NCI-H446 treated with DMSO at 0.1 percent for 48 hours (cell line): Measurements from ENCODE around the gene C1QTNF8.

Source experiments
- DNase-seq: peaks from one replicate; lab custom pipeline; 2025; lab: John Stamatoyannopoulos, UW

Gene C1QTNF8

DNA sequence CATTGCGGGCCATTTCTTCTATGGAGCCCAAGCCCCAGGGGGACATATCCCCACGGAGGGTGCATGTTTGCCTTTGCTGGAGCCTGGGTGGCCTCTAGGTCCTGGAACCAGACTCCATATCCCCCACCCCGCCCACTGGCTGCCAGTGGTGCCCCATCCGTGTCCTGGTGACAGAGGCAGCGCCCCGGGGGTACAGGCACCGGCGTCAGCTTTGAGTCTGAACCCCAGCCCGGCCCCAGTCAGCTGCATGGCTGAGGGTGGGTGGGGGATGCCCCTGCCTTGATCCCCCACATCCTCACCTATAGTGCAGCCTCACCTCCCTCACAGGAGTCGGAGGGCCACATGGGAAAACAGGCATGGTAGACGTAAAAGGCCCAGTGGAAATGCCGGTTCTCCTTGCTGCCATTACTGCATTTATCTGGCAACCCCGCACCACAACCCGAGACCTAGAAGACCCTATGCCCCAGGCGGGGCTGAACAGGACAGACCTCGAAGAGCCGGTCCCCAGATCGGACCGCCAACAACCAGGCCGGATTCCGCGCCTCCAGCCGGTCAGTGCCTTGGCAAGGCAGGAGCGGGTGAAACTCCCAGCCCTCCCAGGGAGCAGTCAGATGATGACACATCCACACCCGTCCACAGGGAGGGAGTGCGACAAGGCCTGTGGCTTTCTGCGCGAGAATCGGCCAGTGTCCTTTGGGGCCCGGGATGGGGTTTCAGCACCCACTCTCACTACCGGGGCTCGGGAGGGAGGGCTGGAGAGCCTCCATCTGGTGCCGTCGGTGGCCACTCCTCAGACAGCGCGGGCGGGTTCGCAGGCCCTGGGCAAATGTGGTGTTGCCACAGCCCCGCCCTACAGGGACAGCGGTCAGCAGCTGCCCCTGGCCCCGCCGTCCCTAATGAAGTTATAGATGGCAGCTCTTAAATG is 35.4 kb downstream of the C1QTNF8 start:
- DNase-seq = no peak

DNA sequence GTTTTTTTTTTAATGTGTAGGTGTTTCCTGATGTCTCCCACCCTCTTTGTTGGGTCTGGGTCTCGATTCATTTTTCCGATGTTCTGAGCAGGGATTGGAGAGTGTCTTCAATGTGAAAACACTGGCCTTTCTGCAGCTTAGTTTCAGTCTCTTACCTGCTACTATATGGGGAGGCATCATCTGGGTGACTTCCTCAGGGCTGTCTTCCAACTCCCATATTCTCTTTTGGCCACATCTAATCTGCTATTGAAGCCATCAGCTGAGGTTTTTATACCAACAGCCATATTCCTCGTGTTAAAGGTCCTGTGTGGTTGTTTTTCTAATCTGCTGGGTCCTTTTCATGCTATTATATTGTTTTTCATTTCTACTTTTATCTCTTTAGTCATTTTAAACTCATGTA is 36.7 kb downstream of the C1QTNF8 start:
- no peak for DNase-seq

DNA sequence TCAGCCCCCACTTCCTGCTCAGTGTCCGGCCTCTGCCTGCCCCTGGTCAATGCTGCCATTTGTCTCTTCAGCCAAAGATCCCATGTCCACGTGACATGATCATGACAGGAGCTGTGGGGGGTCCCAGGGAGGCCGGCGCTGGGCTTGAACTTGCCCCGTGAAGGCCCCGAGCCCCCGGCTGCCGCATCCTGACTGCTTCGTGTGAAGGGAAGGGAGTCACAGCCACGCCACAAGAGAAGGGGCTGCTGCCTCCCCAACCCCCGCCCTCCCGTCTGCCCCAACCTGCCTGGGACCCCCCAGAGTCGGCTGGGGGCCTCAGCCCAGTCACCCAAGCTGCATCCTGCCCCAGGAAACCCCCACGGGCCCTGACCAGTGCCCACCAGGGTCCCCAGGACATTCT is 37.8 kb downstream of the C1QTNF8 start:
- no peak for DNase-seq

DNA sequence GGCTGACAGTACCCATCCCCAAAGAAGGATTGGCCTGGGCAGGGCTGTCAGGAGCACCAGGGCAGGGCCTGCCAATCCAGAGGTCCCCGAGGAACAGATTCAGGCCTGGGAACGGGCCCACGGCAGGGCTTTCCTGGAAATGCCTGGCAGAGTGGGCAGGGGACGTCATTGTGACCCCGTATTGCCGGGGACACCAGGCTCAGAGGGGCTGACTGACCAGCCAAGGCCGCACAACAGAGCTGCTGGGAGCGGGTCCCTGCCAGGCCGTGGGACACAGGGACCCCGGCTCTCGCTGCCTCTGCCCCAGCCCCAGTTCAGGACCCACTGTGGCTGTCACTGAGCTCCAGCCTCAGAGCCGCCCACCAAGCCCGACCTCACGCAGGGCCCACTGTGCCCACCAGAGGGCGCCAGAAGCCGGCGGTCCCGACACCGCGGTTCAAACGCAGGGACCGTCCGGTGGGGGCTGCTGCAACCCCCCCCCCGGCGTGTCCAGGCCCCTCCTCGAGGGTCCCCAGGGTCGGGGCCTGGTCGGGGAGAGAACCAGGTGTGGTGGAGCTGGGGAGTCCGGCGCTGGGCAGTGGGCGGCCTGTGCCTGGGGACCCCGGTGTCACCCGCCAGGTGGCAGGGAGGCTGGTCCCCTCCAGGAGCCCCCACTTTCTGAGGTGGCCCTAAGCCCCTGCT is 38.7 kb downstream of the C1QTNF8 start:
- DNase-seq = no peak

DNA sequence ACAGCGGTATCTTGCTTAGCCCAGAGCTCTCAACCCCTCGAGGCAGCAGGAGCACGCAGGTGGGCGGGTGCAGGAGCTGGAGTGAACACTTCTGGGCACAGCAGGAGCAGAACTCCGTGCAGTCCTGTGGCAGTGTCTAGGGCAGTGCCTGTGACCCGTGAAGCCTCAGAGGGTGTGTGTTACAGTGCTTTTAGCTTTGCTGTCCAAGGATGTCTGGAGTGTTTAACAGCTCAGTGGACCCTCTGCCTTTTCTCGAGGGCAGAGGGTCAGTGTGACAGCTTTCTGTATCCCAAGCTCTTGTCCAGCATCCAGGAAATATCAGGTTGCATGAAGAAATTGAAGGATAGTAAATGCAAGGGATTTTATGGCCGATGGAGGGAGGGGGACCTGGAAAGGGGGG is 39.8 kb downstream of the C1QTNF8 start:
- DNase-seq = no peak

DNA sequence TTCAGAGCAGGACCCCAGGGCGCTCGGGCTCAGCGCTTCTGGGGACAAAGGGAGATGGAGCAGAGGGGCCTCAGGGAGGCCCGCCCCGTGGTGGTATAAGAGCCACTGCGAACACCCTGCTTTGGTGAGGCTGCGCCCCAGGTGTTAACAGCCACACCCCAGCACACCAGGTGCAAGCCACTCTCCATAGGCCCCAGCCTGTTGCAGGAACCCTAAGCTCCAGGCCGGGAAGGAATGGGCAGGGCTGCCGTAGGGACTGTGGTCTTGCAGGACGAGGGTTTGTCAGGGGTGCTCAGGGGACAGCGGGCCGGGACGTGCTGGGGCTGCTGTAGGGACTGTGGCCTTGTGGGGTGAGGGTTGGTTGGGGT is 40.5 kb downstream of the C1QTNF8 start:
- DNase-seq = no peak

DNA sequence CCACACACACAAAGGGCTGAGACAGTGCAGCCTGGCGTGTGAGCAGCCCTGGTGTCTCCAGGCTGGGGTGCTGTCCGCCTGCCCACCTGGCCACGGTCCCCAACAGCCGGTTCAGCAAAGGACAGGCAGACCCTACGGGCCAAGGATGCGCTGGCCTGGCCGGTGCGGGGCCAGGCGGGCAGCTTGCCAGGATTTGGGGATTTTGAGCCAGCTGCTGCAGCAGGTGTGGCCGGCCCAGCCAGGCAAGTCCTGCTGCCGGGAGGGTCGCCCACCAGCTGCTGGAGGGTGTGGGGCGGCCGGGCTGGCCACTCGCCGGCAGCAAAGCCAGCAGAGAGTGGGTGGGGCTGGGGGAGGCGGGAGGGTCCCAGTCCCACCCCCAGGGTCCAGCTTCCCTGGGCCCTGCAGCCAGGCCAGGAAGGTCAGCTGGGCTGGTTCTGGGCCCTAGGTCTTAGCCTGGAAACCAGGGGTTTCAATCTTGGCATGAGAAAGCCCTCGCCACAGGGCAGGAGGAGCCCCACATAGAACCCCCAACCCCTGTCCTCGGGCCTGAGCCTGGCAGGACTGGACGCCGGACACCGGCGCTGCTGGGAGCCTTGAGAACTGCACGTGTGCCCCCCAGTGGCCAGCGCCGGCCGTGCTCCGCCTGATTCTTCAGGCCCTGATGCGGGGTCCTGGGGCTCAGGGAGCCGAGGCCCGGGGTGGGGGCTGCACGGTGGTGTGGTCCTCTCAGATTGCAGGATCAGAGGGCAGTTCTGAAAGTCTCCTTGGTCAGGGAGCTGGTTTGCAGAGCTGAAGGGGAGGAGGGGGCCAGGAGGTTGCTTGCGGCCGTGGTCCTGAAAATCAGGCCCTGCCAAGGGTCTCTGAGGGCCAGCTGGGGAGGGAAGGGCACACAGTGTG is 41.1 kb downstream of the C1QTNF8 start:
- DNase-seq = no peak

DNA sequence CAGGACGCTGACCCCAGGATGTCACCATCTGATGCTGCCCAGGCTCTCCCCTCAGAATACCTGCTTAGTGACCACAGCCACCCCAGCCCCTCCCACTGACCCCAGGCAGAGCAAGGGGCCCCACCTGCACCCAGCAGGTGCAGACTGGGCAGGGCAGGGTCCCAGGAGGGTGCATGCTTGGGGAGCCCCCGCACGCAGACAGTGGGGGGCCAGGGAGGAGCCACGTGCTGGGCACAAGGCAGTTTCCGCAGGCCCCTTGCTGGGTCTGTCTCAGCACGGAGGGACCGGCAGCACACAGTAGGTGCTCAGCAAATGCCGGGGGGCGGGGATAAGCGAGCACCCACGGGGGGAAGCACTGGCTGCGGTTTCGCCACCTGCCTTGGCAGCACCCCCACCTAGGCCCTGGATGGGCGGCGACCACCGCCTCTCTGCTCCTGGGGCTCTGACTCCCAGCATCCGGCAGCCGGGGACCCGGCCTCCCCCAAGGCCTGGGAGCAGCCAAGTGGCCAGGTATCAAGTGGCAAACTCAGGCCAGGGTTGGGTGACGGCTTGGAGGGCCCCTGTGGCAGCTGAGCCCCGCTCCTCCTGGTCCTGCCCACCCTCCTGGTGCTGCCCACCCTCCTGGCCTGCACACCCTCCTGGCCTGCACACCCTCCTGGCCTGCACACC is 42.2 kb downstream of the C1QTNF8 start:
- no peak for DNase-seq

DNA sequence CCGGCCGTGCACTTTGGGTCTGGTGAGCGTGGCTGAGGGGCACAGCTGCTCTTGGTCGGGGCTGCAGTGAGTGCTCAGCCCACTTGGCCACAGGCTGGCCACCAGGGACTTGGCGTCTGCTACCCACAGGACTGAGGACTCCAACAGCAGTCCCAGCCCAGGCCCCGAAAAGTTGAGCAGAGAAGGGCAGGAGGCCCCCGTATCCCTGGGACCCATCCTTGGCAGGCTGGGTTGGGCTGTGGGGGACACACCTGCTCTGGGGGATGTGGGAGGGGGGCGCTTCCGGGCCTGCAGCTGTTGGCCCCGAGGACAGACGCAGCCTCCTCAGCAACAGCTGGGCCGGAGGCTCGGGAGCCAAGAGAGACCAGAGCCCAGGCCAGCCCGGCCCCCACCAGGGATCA is 42.9 kb downstream of the C1QTNF8 start:
- DNase-seq = no peak

DNA sequence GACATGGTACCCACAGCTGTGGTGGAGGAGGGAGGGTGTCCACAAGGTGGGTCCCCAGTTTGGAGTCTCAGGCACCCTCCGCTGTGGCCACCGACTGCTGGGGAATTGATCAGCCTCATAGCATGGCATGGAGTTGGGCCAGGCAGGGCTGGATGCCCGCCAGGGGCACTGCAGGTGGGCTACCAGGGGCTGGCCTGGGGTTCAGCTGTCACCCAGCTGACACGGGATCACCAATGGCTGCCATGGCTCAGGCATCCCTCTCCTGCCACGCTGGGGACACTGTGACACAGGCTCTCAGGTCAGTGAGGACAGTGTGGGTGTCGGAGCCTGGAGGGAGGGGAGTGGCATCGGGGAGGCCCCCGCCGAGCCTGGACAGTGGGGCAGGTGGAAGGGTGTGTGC is 43.3 kb downstream of the C1QTNF8 start:
- DNase-seq = no peak

DNA sequence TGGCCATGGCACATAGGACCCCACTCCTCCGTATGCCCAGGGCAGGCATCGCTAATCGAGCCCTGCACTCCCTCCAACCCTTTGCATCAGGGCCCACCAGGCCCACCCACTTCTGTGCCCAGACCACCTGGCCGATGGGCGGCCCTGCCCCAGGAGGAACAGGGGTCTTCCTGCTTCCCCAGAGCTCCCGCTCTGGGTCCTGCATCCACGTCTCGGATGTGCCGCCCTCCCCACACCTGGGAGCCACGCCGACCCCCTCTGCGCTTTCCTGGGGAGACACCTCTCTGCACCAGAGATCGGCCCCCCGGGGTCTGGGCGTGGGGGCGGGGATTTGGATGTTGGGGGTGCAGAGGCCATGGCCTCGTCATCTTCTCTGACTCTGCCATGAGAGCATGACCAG is 44.6 kb downstream of the C1QTNF8 start:
- no peak for DNase-seq

DNA sequence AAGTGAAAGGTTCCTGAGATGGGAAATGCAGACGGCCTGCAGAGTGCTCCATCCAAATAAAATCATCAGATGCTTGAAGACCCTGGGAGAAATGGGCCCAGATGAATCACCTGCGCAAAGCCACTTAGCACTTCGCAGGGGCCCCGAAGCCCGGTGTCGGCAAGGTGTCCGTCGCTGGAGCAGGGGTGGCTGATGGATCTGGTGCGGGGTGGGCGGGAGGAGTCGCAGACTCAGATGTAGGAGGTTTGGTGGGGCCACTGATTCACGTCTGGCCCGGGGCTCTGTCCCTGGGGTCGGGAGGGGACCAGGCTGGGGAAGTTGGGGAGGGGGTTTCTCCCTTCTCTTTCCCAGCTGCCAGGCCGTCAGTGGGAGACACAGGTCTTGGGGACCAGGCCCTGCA is 45.1 kb downstream of the C1QTNF8 start:
- no peak for DNase-seq

DNA sequence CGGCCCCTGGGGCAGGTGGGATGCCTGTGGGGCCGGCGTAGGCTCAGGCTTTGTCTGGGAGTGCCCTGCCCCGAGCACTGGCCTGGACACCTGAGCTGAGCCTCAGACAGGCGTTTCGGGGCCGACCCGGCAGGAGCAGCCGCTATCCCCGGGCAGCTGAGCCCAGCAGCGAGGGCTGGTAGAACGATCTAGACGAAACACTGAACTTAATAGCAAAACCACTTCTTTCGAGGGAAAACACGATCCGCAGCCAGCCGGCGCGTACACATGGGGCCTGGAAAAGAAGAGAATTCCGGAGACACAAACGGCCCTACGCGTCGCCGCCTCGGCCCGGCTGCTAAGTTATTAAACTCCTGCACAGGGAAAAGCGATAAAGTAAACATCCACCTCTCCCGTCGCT is 45.5 kb downstream of the C1QTNF8 start:
- DNase-seq = no peak

DNA sequence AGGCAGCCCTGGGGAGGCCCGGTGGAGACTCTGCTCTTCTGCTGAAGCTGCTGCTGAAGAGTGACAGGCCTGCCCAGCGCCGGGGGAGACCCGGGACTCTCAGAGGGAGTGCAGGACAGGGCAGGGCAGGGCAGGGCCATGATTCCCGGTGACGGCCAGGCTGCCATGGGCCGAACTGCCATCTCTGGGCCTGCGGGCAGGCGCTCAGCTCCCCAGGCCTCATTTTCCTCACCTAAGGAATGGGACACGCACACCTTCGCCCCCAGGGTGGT is 46.1 kb downstream of the C1QTNF8 start:
- DNase-seq = no peak

DNA sequence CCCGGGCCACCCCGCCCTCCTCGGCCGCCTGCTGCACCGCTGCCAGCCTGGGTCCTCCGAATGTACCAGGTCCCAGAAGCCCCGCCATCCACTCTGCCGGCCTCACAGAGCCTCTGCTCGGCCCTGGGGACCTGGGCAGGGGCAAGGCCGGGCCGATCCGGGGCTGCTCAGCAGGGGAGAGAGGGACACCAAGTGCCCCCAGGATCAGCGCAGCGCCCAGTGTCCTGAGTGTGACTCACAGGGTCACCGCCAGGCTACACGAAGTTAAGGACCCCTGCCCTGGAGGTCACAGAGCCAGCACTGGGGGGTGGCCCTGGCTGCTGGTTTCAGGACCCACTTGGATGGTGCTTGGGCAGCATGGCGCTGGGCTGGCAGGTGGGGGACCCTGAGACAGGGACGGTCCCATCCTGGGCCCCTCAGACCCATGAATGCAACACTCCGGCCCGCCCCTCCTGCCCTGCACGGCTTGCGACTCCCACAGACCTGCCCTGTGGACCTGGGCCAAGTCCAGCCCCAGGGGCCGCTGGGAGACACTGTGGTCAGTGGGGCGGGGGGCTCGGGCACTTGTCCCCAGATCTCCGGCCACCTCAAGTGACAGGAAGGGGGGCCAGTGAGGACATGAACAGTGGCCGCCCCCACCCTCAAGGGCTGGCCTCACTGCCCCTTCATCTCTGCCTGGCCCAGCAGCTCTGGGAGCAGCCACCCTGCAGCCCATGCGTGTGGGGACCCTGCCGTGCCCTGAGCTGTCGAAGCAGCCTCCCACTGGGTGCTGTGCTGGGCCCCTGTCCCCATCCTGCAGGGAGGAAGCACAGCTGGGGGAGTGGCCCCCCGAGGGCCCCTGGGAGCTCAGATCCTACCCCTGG is 46.7 kb downstream of the C1QTNF8 start:
- no peak for DNase-seq

DNA sequence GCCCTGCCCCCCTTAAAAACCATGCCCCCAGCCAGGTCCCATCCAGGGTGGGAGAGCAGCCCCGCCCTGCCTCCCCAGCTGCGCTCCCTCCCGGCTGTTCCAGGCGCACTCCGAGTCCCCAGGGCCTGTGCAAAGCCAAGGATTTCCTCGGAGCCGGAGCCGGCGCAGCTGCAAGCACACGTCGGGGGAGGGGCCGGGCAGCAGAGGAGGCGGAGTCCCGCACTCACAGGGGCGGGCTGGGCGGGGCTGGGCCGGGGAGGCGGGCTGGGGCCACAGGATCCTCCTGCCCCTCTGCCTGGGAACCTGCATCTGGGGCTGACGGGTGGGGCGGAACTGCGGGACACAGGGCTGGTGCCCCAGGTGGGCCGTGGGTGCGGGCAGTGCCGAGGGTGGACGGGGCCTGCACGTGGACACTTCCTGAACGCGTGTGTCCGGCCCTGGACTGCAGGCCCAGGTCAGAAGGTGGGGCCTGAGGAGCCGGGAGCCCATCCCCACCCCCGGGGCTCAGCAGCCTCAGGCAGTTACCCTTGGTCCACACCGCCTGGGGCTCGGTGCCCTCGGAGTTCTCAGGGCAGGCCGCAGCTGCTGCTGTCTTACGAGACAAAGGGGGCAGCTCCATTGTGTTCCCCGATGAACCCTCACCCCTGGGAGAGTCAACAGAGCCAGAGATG is 47.5 kb downstream of the C1QTNF8 start:
- DNase-seq = no peak

DNA sequence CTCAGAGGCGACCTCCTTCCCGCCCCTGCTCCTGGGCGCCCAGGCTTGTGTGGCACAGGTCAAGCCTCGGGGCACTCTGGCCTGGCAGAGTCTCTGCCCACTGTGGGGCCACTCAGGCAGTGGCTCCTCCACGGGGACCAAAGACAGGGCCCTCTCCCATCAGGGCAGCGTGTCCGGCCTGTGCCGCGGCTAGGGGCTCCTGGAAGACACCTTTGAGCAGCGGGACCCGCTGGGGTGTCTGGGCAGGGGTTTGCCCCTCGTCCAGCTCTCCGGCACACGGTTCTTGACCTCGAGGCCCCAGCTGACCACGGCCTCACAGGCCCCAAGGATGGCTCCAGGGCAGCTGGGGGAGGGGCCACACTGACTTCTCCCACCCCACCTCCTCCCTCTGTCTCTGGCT is 48.2 kb downstream of the C1QTNF8 start:
- DNase-seq = no peak

DNA sequence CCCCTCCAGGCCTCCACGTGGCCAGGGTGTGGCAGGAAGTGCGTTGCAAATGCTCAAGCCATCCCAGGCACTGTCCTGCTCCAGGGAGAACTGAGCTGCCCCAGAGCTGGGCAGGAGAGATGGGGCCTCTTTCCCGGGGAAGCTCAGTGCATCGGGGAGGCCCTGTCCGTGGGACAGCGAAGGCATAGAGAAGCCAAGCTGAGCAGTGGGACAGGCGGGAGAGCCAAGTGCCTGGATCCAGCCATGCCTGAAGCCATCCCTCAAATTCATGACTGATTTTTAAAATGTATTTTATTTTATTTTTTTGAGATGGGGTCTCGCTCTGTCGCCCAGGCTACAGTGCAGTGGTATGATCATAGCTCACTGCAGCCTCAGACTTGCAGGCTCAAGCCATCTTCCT is 48.9 kb downstream of the C1QTNF8 start:
- no peak for DNase-seq

DNA sequence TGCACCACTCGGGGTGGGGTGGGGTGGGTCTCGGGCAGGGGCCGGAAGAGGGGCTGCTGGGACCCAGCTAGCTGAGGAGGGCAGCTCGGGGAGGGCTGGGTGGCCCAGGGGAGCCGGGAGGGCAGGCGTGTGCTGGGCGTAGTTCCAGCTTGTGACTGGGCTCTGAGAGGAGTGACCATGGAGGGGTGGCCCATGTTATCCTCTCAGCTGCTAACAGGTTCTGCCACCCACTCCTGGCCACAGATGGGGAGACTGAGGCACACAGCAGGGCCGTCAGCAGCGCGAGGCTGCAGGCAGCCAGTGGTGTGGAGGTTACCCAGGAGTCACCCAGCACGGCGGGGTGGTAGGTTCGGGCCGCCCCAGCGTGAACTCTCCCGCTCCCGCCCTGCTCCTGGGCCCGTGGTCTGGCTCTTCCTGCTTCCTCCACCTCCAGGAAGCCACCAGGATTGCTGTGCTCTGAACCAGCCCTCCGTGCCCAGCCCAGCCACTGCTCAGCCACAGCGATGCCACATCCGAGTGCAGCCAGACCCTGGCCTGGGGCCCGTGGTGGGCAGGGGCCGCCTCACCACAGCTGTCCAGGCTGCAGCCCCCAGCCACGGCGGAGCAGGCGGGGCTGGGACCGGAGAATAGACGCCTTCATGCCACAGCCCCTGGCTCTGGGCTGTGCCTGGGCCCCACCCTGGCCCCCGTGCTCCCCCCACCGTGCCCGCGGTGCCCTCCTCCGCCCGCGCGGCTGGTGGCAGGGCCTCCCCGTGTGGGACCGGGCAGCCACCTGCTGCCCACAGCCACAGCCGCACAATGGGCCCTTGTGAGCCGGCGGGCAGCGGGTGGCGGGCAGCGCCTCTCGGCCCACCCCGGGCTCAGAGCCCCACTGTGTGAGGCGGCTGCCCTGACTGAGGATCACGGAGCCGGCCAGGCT is 49.8 kb downstream of the C1QTNF8 start:
- no peak for DNase-seq
